Amniotic stem cell (primary cell): Measurements from ENCODE around the gene ME3.

ENCODE experiments used
- DNase-seq: peaks from one replicate; lab custom pipeline; 2025; lab: John Stamatoyannopoulos, UW

ME3 gene

GRCh38 chr11:86487671-86488070 is 184.7 kb downstream of the ME3 start:
- DNase-seq, result no peak

- no peak for DNase-seq
Measured at GRCh38 chr11:86486261-86487030, 186.0 kb downstream of the ME3 start.

GRCh38 chr11:86484795-86485166 is 187.6 kb downstream of the ME3 start:
- DNase-seq, result no peak

GRCh38 chr11:86483940-86484794 is 188.2 kb downstream of the ME3 start:
- DNase-seq, result no peak

- no peak for DNase-seq
Measured at GRCh38 chr11:86483610-86483939, 188.8 kb downstream of the ME3 start.

GRCh38 chr11:86482692-86483091 is 189.7 kb downstream of the ME3 start:
- DNase-seq, result no peak

- DNase-seq, result no peak
Measured at GRCh38 chr11:86481399-86481798, 191.0 kb downstream of the ME3 start.

- DNase-seq, result no peak
Measured at GRCh38 chr11:86478348-86478747, 194.1 kb downstream of the ME3 start.

GRCh38 chr11:86477495-86478155 is 194.8 kb downstream of the ME3 start:
- no peak for DNase-seq

GRCh38 chr11:86476109-86476861 is 196.1 kb downstream of the ME3 start:
- no peak for DNase-seq

GRCh38 chr11:86475027-86475426 is 197.4 kb downstream of the ME3 start:
- no peak for DNase-seq

- no peak for DNase-seq
Measured at GRCh38 chr11:86473991-86474833, 198.2 kb downstream of the ME3 start.

- no peak for DNase-seq
Measured at GRCh38 chr11:86469491-86470388, 202.7 kb downstream of the ME3 start.

GRCh38 chr11:86468169-86468568 is 204.2 kb downstream of the ME3 start:
- no peak for DNase-seq

GRCh38 chr11:86464509-86465221 is 207.8 kb downstream of the ME3 start:
- no peak for DNase-seq

- no peak for DNase-seq
Measured at GRCh38 chr11:86463955-86464354, 208.5 kb downstream of the ME3 start.

GRCh38 chr11:86463120-86463519 is 209.3 kb downstream of the ME3 start:
- no peak for DNase-seq

GRCh38 chr11:86461892-86462291 is 210.5 kb downstream of the ME3 start:
- no peak for DNase-seq
